A549 (cell line): ENCODE measurements around the gene PRPF8. TPM values are rescaled to one million over a fixed set of nuclear protein-coding genes. Genes with fewer than 3 reads are reported as not detected.
"Not testable (repeated sequence)": the region's sequence is repeated elsewhere in the genome, so short reads cannot be mapped to it uniquely, and the experiment has no call there.

Experiments used
- ATAC-seq, 2 experiments: fragments of 200-7000 bp in 1 of 2; fragments of >200 bp in 1 of 2; cut with Nextera tagmentation in 1 of 2; cut with Tn5 transposase in 1 of 2; 3 replicates each; pipeline versions ENCODE4 v1.8.0 to v1.9.1; 2018 to 2020; ENCODE audit warnings: mild to moderate bottlenecking in 1 of 2, moderate library complexity in 1 of 2
- CTCF ChIA-PET: fragments of 300-600 bp; sonication (Branson Sonifier 250); formaldehyde crosslinking; extraction: SDS; loops from one replicate; lab custom pipeline; 2021; ENCODE audit warnings: antibody characterized with exemption, inconsistent platforms; lab: Yijun Ruan, JAX
- POLR2A ChIA-PET: fragments of 350-600 bp; formaldehyde crosslinking; extraction: SDS; loops from one replicate; lab custom pipeline; 2021; ENCODE audit warnings: antibody characterized with exemption, inconsistent platforms; lab: Yijun Ruan, JAX
- DNase-seq, 2 experiments: peaks; one replicate each; pipeline versions ENCODE4 v3.0.0 to v3.0.0-alpha.2; 2011 to 2016; ENCODE audit warnings: low read depth in 1 of 2, low spot score in 1 of 2
- FAIRE-seq: peaks from 2 replicates; lab custom pipeline; 2011; peaks lifted over from hg19 to GRCh38; lab: Jason Lieb, UNC
- H3K27ac ChIP-seq, 2 experiments: fragments of >200 bp; sonication (Bioruptor Twin); formaldehyde crosslinking; 3 replicates each; pipeline ENCODE4 v1.5.1; 2016 to 2017
- H3K4me1 ChIP-seq: fragments of >200 bp; sonication (Bioruptor Twin); formaldehyde crosslinking; 3 replicates; pipeline ENCODE4 v1.6.1; 2016
- H3K4me2 ChIP-seq: fragments of >200 bp; sonication (Bioruptor Twin); formaldehyde crosslinking; 3 replicates; pipeline ENCODE4 v1.6.1; 2016
- H3K4me3 ChIP-seq: fragments of >200 bp; sonication (Bioruptor Twin); formaldehyde crosslinking; 3 replicates; pipeline ENCODE4 v1.5.1; 2016
- H3K9me3 ChIP-seq: fragments of >200 bp; sonication (Bioruptor Twin); formaldehyde crosslinking; 3 replicates; pipeline ENCODE4 v1.6.1; 2016
- CBX8 ChIP-seq: fragments of 200-600 bp; sonication (generic); IDR thresholded peaks from 2 replicates; pipeline ENCODE4 v1.6.1; 2016
- CHD4 ChIP-seq: fragments of 200-600 bp; sonication (generic); IDR thresholded peaks from 2 replicates; pipeline ENCODE4 v1.6.1; 2016; ENCODE audit warnings: antibody characterized with exemption, mild to moderate bottlenecking, borderline replicate concordance
- EHF ChIP-seq: fragments of 250-450 bp; sonication (Bioruptor Pico); IDR thresholded peaks from 2 replicates; pipeline ENCODE4 v1.5.0; 2020; ENCODE audit warnings: mild to moderate bottlenecking
- EHMT2 ChIP-seq: fragments of 200-600 bp; sonication (generic); IDR thresholded peaks from 2 replicates; pipeline ENCODE4 v1.6.1; 2016; ENCODE audit warnings: antibody characterized with exemption, low read depth, mild to moderate bottlenecking, moderate library complexity
- EP300 ChIP-seq, 2 experiments: fragments of >200 bp; sonication (Bioruptor Twin); formaldehyde crosslinking; IDR thresholded peaks; 2 replicates in 1 of 2; 3 replicates in 1 of 2; pipeline ENCODE4 v1.6.1; 2016 to 2017
- FOSL2 ChIP-seq, 2 experiments: fragments of 450-650 bp in 1 of 2; fragments of >200 bp in 1 of 2; sonication (Bioruptor Twin) in 1 of 2; formaldehyde crosslinking; IDR thresholded peaks; 2 replicates each; pipeline versions ENCODE4 v1.5.0 to v1.6.1; 2016 to 2020; ENCODE audit warnings: mild to moderate bottlenecking in 1 of 2, moderate library complexity in 1 of 2
- FOXS1 ChIP-seq: fragments of 250-450 bp; sonication (Bioruptor Pico); IDR thresholded peaks from 2 replicates; pipeline ENCODE4 v1.5.0; 2020; ENCODE audit warnings: mild to moderate bottlenecking, moderate library complexity
- HOXA7 ChIP-seq: fragments of 250-450 bp; sonication (Bioruptor Pico); IDR thresholded peaks from 2 replicates; pipeline ENCODE4 v1.5.0; 2020; ENCODE audit warnings: mild to moderate bottlenecking, moderate library complexity
- KDM1A ChIP-seq: fragments of 200-600 bp; sonication (generic); IDR thresholded peaks from 2 replicates; pipeline ENCODE4 v1.6.1; 2016; ENCODE audit warnings: low read depth, mild to moderate bottlenecking
- MAZ ChIP-seq: fragments of 150-350 bp; IDR thresholded peaks from 2 replicates; pipeline ENCODE4 v1.6.1; 2014; ENCODE audit warnings: antibody characterized with exemption, low read depth, low read length, borderline replicate concordance
- MYC ChIP-seq: IDR thresholded peaks from 2 replicates; pipeline ENCODE4 v1.6.1; 2012; ENCODE audit warnings: mild to moderate bottlenecking, inconsistent platforms, low read length, improper control_type of control experiment, borderline replicate concordance
- NR3C1 ChIP-seq: fragments of >200 bp; sonication (Bioruptor Twin); formaldehyde crosslinking; IDR thresholded peaks from 3 replicates; pipeline ENCODE4 v1.6.1; 2017
- POLR2A ChIP-seq: IDR thresholded peaks from 2 replicates; pipeline ENCODE4 v1.6.1; 2012; ENCODE audit warnings: mild to moderate bottlenecking, low read length
- POLR2AphosphoS2 ChIP-seq: conservative IDR thresholded peaks from 2 replicates; pipeline ENCODE4 v1.6.1; 2012; ENCODE audit warnings: low read length, improper control_type of control experiment, inconsistent platforms
- RAD21 ChIP-seq, 2 experiments: fragments of >200 bp in 1 of 2; sonication (Bioruptor Twin) in 1 of 2; formaldehyde crosslinking in 1 of 2; IDR thresholded peaks in 1 of 2; conservative IDR thresholded peaks in 1 of 2; 2 replicates in 1 of 2; 3 replicates in 1 of 2; pipeline ENCODE4 v1.6.1; 2012 to 2018; ENCODE audit warnings: inconsistent platforms in 1 of 2
- RARB ChIP-seq: fragments of 250-450 bp; sonication (Bioruptor Pico); IDR thresholded peaks from 2 replicates; pipeline ENCODE4 v1.8.0; 2021; ENCODE audit warnings: mild to moderate bottlenecking, moderate library complexity
- RCOR1 ChIP-seq: fragments of 150-350 bp; IDR thresholded peaks from 2 replicates; pipeline ENCODE4 v1.6.1; 2014; ENCODE audit warnings: antibody characterized with exemption, low read length, low read depth
- SREBF2 ChIP-seq: fragments of 450-650 bp; IDR thresholded peaks from 2 replicates; pipeline ENCODE4 v1.6.1; 2014; ENCODE audit warnings: mild to moderate bottlenecking, moderate library complexity
- TP53 ChIP-seq: fragments of 250-450 bp; sonication (Bioruptor Pico); IDR thresholded peaks from 2 replicates; pipeline ENCODE4 v1.5.0; 2021; ENCODE audit warnings: mild to moderate bottlenecking, moderate library complexity
- WGBS: methylation state at CpG from one replicate; pipeline ENCODE4 v1.1.6; 2017; ENCODE audit errors: missing lambda C conversion rate; 5-methylcytosine and 5-hydroxymethylcytosine counted together
- polyA plus RNA-seq, 4 experiments: library from polyadenylated mRNA; depleted of rRNA in 3 of 4; stranded (reverse); fragments of >200 nt; fragmentation: RNase III in 1 of 4; extraction: RNeasy Plus Mini Kit Qiagen cat#74134 plus additional on column Dnase treatment in 1 of 4; gene quantifications; 2 replicates in 3 of 4; 3 replicates in 1 of 4; pipeline ENCODE4 v1.2.3, GENCODE V29; 2011 to 2017
- TF ChIP-seq, protein P1 (sequence below): fragments of 150-350 bp; IDR thresholded peaks from 2 replicates; pipeline ENCODE4 v1.6.1; 2014; ENCODE audit warnings: low read depth, mild to moderate bottlenecking, low read length
- TF ChIP-seq, protein P2 (sequence below): fragments of >200 bp; sonication (Bioruptor Twin); formaldehyde crosslinking; IDR thresholded peaks from 3 replicates; pipeline ENCODE4 v1.6.1; 2016
- TF ChIP-seq, protein P3 (sequence below): fragments of 250-450 bp; sonication (Bioruptor Pico); IDR thresholded peaks from 2 replicates; pipeline ENCODE4 v1.5.0; 2020; ENCODE audit warnings: low read depth, mild to moderate bottlenecking, moderate library complexity

The PRPF8 gene
- polyA plus RNA-seq, 2 of the 4 experiments (the other 2 are of a cell fraction), result 234 to 263 TPM

DNA sequence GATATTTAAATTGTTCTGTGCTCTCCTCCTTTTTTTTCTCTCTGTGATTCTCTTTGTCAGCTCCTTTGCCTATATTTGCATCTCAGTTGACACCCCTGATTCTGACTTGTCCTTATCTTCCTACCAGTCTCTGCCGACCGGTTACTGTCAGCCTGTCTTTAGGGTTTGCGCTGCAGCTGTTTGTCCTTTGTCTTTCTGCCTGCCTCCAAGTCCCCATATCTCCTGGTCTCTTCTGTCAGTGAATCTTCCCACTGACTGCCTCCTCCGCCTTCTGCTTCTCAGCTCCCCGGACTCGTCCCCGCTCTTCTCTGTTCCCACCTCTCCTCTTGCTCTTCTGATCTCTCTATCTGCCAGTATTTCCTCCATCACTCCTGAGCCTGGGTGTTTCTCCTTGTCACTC, 20.3 kb upstream of the PRPF8 start (continued):
- TF ChIP-seq, protein P1, sequence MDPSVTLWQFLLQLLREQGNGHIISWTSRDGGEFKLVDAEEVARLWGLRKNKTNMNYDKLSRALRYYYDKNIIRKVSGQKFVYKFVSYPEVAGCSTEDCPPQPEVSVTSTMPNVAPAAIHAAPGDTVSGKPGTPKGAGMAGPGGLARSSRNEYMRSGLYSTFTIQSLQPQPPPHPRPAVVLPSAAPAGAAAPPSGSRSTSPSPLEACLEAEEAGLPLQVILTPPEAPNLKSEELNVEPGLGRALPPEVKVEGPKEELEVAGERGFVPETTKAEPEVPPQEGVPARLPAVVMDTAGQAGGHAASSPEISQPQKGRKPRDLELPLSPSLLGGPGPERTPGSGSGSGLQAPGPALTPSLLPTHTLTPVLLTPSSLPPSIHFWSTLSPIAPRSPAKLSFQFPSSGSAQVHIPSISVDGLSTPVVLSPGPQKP, result no peak

DNA sequence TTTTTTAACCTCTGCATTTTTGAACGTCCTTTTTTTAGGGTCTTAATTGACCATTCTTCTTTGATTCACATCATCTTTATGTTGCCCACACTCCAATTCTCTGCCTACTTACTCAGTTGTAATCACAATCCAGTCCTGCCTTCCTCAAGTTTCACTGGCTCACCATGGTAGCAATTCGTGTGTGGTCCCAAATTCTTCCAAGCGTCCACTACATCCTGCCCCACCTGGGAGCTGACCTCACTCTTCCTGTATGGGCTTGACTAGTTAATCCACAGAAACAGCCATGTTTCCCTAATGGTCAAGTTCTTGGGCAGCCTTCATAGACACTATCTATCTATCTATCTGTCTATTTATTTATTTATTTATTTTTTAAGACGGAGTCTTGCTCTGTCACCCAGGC, 18.4 kb upstream of the PRPF8 start:
- ChIA-PET CTCF (interaction anchor here (1.2 kb wide), 1 partner anchor 34 kb away, joined by 5 read pairs; no protein-coding TSS in a partner anchor), POLR2A (interaction anchor here (0.7 kb wide), 1 partner anchor 14 kb away, joined by 4 read pairs; no protein-coding TSS in a partner anchor)
- no peaks in the 10 kb centered on the region for H3K4me1 ChIP-seq
- DNase-seq, result no peak
- no peak overlapping the region for H3K4me3 ChIP-seq
- WGBS, result 56% methylated on average over 4 of the region's 4 CpGs
- ATAC-seq, result no peak
- H3K27ac ChIP-seq, result no peak overlapping the region
- no peak for FAIRE-seq
- TF ChIP-seq, protein P2, sequence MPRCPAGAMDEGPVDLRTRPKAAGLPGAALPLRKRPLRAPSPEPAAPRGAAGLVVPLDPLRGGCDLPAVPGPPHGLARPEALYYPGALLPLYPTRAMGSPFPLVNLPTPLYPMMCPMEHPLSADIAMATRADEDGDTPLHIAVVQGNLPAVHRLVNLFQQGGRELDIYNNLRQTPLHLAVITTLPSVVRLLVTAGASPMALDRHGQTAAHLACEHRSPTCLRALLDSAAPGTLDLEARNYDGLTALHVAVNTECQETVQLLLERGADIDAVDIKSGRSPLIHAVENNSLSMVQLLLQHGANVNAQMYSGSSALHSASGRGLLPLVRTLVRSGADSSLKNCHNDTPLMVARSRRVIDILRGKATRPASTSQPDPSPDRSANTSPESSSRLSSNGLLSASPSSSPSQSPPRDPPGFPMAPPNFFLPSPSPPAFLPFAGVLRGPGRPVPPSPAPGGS, result no peak
- TF ChIP-seq RCOR1, result no peak
- TF ChIP-seq SREBF2, result no peak
- TF ChIP-seq MAZ, result no peak
- TF ChIP-seq HOXA7 (CRISPR knock-in tag), result no peak
- no peak for TF ChIP-seq POLR2AphosphoS2
- TF ChIP-seq TP53 (CRISPR knock-in tag), result no peak
- TF ChIP-seq FOXS1 (CRISPR knock-in tag), result no peak
- TF ChIP-seq, protein P3, sequence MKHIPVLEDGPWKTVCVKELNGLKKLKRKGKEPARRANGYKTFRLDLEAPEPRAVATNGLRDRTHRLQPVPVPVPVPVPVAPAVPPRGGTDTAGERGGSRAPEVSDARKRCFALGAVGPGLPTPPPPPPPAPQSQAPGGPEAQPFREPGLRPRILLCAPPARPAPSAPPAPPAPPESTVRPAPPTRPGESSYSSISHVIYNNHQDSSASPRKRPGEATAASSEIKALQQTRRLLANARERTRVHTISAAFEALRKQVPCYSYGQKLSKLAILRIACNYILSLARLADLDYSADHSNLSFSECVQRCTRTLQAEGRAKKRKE, result no peak
- no peak for TF ChIP-seq CHD4
- no peak for TF ChIP-seq EHMT2
- no peak for TF ChIP-seq MYC
- no peak for TF ChIP-seq EHF
- no peak for TF ChIP-seq POLR2A
- TF ChIP-seq RAD21 (conservative IDR thresholded peaks at IDR 0.05 in 1 of 2, IDR thresholded peaks at IDR 0.05 in 1 of 2), result no peak
- no peak for TF ChIP-seq RARB (CRISPR knock-in tag)
- TF ChIP-seq EP300 (IDR thresholded peaks at IDR 0.05), result no peak
- no peak for TF ChIP-seq KDM1A
- TF ChIP-seq NR3C1, result no peak
- no peak for TF ChIP-seq CBX8
- no peak overlapping the region for H3K4me2 ChIP-seq
- no peaks in the 10 kb centered on the region for H3K9me3 ChIP-seq

DNA sequence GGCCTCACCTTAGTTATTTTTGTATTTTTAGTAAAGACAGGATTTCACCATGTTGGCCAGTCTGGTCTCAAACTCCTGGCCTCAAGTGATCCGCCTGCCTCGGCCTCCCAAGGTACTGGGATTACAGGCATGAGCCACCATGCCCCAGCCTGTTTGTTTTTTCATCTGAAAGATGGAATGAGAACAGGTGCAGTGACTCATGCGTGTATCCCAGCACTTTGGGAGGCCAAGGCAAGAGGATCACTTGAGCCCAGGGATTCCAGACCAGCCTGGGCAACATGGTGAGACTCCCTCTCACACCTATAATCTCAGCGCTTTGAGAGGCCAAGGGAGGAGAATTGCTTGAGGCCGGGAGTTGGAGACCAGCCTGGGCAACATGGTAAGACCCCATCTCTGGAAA, 15.2 kb upstream of the PRPF8 start:
- WGBS, result 77% methylated on average over 5 of the region's 5 CpGs
- H3K4me2 ChIP-seq; H3K9me3 ChIP-seq; H3K4me3 ChIP-seq; POLR2A ChIA-PET; ATAC-seq; H3K4me1 ChIP-seq; FAIRE-seq; DNase-seq; H3K27ac ChIP-seq; TF ChIP-seq FOSL2 (IDR thresholded peaks at IDR 0.05): not testable (repeated sequence)
- peak; percentile 22; the same call in 1 of the 2 replicates for TF ChIP-seq FOSL2 (CRISPR knock-in tag; IDR thresholded peaks at IDR 0.05)
- CTCF ChIA-PET, result interaction anchor here (1.2 to 1.6 kb wide), 3 partner anchors 31 to 144 kb away, joined by 3 to 4 read pairs (median 4); no protein-coding TSS in a partner anchor
